Astrocyte of the hippocampus (primary cell): ENCODE measurements around the gene CRTC1.
"Not testable (repeated sequence)": the region's sequence is repeated elsewhere in the genome, so short reads cannot be mapped to it uniquely, and the experiment has no call there.

Source experiments
- DNase-seq: peaks from one replicate; pipeline ENCODE4 v3.0.0; 2011; ENCODE audit warnings: low read depth, low spot score

Gene CRTC1

GRCh38 chr19:18725841-18726770 lies 42.6 kb downstream of the CRTC1 start:
- no peak for DNase-seq

GRCh38 chr19:18726846-18727245 lies 43.4 kb downstream of the CRTC1 start:
- no peak for DNase-seq

DNA sequence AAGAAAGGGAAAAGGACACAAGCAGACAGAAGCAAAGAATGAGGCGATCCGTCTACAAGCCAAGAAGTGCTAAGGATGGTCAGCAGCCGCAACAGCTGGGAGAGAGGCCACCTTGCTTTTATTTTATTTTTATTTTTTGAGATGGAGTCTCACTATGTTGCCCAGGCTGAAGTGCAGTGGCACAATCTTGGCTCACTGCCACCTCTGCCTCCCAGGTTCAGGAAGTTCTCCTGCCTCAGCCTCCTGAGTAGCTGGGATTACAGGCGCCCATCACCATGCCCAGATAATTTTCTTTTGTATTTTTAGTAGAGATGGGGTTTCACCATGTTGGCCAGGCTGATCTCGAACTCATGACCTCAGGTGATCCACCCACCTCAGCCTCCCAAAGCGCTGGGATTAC lies 44.1 kb downstream of the CRTC1 start:
- not testable (repeated sequence) for DNase-seq

DNA sequence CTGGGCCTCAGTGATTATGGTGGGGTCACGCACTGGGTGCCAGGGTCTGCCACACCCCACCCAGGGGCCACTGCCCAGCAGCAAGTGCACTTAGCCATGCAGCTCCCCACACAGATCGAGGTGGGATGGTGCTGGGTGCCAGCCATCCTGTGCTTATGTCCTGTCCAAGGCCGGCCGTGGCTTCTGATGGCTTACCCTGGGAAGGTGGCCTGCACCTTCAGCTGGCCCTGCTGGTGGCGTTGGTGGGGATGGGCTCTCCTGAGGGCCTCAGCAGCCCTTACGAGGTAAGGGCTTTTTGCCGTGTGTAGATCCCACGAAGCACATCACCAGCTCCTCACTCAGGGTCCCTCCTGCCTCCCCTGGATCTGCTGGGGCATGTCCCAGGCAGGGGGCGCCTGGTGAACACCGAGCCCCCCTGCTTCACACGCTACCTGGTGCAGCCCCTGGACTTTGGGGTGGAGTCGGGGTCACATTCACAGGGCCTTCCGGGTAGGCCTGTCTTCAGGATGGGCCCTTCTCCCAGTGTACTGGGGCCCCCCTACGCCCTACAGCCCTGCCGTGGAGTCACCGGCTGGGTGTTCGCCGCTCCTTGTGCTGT lies 46.6 kb downstream of the CRTC1 start:
- DNase-seq, result no peak

DNA sequence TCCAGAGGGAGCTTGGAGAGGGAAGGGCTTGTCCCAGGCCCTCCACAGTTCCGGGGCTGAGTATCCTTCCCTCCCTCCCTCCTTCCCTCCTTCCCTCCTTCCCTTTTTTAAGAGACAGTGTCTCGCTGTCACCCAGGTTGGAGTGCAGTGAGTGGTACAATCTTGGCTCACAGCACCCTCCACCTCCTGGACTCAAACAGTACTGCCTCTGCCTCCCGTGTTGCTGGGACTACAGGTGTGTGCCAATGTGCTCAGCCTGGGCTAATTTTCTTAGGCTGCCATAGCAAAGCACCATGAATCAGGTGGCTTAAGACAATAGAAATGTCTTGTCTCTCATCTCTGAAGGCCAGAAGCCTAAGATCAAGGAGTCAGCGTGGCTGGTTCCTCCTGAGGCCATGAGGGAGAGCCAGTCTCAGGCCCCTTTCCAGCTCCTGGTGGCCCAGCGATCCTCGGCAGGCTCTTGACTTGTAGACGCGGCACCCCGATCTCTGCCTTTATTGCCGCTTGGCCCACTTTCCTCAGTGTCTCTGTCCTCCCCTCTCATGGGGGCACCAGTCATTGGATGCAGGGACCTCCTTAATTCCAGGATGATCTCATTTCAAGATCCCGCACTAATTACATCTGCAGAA lies 47.5 kb downstream of the CRTC1 start:
- no peak for DNase-seq

GRCh38 chr19:18731562-18732008 lies 48.1 kb downstream of the CRTC1 start:
- no peak for DNase-seq

DNA sequence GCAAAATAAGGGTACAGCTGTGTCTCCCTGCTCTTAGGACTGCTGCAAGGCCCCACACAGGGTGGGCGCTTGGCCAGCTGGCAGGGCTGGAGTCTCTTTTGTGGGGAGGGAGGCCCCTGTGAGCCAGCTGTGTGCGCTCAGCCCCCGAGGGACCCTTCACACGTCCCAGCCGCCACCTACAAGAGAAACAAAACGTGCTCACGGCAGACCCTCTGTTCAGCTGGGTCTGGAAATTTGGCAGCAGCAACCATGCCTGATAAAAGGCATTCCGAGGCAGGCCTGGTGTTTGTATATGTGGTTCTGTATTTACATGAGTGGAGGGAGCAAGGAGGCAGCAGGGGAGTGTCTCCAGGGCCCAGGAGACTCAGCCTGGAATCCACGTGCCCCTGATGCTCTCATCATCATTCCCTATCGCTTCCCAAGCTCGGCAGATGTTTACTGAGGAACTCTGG lies 49.7 kb downstream of the CRTC1 start:
- peak; percentile 77 for DNase-seq

- not testable (repeated sequence) for DNase-seq
Measured at GRCh38 chr19:18733762-18734332, 50.4 kb downstream of the CRTC1 start.

DNA sequence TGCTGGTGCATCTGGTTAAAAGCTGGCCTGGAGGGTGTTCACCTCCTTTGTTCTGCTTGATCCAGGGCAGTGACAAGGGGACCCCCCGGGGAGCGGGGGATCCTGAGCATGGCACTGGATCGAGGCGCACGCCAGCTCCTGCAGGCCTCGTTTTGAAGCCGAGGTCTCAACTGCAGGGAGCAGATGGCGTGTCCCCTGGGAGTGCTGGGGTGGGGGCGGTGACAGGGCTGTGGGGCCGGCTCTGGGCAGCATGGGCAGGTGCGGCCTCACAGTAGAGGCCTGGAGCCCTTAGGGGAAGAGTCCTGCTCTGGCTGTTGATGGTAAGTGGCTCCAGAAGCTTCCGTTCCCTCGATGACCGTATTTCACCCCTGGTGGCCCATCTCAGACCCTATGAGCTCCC lies 51.8 kb downstream of the CRTC1 start:
- no peak for DNase-seq

DNA sequence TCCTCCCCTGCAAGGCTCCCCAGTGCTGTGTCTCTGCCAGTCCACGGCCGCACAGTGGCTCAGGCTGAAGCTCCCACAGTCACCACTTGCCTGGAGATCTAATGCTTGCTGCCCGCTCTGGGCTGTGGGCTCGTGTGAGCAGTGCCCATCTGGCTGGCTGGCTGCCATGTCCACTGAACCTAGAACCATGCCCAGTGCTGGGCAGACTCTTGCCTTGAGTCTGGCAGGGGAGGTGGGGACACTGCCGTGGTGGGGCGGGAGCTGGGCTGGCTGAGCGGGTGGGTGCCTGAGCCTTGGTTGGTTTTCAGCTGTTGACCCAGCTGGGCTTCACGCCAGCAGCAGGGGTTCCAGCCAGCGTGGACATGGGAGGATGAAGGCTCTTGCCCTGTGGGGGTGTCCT lies 52.3 kb downstream of the CRTC1 start:
- no peak for DNase-seq

- DNase-seq, result peak; percentile 44
Measured at GRCh38 chr19:18736415-18737336, 53.2 kb downstream of the CRTC1 start.

DNA sequence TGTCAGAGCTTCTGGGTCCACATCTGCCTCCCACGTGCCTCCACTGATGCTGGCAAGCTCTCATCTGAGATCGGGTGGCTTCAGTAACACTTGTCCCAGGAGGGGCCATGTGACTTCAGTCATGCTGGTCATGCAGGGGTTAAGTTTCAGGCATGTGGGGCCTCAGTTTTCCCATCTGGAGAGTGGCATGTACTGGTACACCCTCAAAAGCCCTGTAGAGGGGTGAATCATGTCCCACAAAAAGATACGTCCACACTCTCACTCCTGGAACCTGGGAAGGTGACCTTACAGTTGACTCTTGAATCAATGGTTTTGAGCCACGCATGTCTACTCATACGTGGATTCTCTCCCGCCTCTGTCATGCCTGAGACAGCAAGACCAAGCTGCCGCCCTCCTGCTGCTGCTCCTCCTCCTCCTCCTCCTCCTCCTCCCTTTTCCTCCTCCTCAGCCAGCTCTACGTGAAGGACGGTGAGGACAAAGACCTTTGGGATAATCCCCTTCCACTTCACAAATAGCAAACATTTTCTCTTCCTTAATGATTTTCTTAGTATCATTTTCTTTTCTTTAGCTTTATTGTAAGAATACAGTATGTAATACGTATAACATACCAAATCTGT lies 54.0 kb downstream of the CRTC1 start:
- no peak for DNase-seq

GRCh38 chr19:18737954-18738351 lies 54.5 kb downstream of the CRTC1 start:
- DNase-seq, result no peak

GRCh38 chr19:18738961-18739690 lies 55.6 kb downstream of the CRTC1 start:
- no peak for DNase-seq

DNA sequence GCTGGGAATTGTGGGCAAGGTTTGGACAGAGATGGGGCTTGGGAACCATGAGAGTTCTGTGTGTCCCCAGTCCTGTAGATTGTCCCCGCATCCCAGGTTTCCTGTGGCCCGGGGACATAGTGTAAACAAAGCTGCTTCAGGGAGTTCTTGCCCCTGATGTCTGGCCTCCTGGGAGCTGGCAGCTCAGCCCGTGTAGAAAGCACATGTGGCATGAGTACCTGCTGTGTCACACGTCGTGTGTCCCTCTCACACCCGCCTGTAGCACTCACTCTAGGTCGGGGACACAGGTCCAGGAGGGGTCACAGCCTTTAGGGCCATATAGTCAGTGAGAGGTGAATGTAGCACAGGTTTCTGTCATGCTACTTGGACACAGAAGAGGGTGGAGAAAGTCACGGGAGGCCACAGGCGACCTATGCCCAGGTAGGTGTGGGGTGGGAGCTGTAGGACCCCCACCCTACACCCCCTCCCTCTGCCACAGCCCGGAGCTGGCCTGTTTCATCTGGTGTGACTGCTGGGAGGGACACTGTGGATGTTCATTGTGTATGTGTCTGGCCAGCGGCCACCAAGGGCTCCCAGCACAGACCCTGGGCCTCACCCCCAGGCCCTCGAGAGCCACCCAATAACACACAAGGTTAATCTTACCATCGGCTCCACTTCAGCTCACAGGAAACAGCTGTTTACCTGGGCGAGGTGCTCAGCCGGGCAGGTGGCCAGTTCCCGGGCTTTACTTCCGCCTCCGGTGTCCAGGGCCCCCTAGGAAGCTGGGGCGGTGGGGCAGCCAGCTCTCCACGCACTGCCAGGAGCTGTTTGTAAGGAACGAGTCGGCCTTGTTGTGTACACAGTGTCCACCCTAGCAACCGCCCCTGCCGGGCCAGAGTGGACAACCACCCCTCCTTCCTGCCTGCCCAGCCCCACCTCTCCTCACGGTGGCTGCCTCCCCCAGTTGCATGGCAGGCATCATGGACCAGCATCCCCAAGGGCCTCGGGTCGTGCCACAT lies 57.9 kb downstream of the CRTC1 start:
- DNase-seq, result no peak

GRCh38 chr19:18742324-18742723 lies 58.8 kb downstream of the CRTC1 start:
- DNase-seq, result no peak

- peak; percentile 74 for DNase-seq
Measured at GRCh38 chr19:18742838-18743783, 59.6 kb downstream of the CRTC1 start.
